HG03135 (cell line): ENCODE measurements around the gene CEBPZOS.

Source experiments
- ATAC-seq: cut with Tn5 transposase; IDR thresholded peaks from one replicate; pipeline ENCODE4 v1.9.1; 2021; ENCODE audit warnings: mild to moderate bottlenecking, moderate library complexity; ENCODE audit not compliant: unreplicated experiment

Gene CEBPZOS

DNA sequence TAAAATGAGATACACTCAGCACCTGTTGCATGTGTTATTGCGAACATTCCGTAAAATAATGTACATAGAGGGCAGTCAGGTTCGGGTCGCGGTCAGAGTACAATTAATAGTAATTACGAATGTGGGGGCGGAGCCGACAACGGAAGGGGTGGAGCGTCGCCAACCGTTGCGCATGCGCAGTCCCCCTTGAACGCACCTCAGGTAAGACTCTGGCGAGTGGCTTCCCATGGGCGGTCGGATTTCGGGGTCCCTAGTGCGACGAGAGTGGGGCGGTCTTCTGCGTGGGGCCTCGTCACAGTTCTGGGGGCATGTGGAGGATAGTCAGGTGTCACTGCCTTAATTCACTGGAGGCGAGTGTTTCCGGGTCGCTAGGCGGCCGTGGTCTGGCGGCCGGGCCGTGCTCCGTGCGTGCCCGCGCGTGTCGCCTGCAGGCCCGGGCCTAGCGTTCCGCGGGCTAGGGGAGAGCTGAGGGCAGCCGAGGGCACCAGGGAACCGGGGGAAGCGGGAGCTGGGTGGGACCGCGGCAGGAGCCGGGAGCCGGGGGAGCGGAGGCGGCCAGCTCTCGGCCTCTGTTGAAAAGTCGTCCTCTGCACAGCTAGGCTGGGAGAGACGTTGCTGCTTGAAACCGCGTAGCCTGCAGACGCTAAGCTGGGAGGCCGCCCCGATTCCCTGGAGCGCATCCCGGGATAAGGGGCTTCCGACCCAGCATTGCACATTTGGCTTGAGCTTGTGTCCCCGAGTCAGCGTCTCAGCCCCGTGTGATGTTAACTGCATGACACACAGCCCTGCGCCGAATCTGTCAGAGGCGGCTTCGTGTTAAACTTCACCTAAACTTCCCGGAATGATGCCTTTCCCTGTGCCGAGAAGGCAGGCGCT is at the start of gene CEBPZOS:
CEBPZOS (plus strand) TSS at position 177 of the 876 bp plus-strand sequence. CDS start 3,209 bp downstream, outside the sequence.
- ATAC-seq: peak; percentile 73

DNA sequence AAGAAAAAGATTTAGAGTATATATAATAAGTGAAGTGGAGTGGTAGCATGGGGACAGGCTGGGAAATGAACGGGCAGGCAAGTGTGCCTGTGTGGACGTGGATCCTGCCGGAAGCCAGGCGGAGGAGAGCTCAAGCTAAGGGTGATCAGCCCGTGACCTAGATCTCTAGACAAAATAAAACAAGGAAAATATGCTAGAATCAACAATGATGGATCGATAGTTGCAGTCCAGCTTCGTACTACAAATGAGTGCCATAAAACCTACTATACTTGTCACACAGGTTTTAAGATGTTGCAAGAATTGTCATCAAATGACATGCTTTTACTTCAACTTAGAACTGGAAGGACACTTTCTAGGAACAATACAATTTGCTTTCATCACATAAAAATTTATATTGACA is 48.0 kb upstream of the CEBPZOS start:
- no peak for ATAC-seq

DNA sequence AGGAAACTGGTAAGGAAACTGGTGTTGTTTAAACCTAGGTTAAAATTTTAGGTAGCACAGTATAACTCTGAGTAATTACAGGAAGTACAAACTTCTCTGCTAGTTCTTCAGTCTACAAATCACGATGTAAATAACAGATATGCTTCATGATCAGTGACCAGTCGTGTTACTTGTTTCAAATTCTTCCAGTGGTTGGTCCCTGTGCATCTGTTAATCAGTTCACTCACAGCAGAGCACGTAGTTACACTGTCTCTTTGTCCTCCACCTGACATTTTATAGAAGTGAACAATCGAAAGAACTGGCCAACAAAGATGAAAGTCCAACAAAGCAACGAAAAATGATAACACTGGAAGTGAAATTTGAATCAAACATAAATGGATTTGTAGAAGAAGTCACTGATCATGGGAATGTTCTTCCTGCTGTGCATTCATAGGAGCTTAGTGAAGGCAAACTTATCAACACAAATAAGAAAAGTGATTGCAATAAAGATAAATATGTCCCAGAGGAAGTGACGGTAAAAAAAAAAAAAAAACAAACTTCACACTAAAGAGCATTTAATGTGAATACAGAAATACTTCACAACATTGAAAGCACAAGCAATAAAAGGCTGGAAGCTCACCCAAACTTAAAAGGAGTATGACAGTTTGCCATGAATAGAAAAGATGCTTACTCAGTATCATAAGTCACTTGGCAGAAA is 46.5 kb upstream of the CEBPZOS start:
- ATAC-seq: no peak

DNA sequence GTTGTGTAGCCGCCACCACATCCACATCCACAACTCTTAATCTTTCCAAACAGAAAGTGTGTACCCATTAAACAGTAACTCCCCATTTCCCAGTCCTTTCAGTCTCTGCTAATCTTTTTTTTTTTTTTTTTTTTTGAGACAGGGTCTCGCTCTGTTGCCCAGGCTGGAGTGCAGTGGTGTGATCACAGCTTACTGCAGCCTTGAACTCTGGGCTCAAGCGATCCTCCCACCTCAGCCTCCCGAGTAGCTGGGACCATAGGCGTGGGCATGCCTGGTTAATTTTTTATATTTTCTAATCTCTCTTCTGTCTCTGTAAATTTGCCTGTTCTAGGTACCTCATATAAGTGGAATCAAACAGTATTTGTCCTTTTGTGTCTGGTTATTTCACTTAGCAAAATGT is 43.1 kb upstream of the CEBPZOS start:
- ATAC-seq: no peak

DNA sequence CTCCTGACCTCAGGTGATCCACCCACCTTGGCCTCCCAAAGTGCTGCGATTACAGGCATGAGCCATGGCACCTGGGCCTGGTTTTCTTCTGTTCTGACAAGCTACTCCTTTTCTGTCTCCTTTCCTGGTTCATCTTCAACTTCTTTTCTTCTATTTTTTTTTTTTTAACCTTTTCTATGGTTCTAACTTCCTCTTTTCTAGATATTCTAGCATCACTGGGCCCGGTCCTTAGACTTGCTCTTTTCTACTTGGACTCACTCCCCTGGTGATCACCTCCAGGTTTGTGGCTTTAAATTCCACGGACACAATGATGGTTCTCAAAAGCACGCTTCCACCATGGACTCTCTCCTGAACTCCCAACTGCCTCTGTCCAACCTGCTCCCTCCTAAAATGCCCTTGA is 41.5 kb upstream of the CEBPZOS start:
- ATAC-seq: no peak

DNA sequence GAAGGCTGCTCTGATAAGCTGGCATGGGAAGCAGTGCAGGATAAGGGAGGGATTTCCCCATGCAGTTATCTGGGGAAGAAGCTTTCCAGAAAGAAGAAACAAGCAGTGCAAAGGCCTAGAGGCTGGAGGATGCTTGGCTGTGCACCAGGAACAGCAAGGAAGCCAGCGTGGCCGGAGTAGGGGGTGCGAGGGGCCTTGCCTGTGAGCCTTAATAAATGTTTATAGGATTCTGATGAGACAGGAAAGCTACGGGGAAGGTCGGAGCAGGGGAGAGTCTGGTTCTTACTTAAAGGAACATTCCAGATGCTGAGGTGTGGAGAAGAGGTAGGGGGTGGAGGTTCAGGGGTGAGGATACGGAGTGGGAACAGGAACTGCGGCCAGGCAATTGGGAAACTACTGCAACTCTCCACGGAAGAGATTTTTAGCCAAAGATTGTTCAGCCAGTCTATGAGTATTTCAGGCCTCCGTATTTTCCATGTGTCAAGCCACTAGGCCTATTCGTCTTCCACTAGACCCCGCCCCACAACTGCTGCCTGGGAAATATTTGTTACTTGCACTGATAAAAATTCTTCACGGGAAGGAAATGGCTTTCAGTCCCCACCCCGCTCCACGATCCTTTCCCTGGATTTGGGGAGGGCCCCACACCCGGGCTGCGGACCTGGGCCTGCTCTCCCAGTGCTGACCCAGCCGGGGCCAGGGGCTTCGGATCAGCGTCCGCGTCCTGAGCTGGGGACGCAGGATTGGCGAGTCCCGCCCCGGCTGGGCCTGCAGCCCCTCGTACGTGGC is 40.0 kb upstream of the CEBPZOS start:
- peak; percentile 18 for ATAC-seq

DNA sequence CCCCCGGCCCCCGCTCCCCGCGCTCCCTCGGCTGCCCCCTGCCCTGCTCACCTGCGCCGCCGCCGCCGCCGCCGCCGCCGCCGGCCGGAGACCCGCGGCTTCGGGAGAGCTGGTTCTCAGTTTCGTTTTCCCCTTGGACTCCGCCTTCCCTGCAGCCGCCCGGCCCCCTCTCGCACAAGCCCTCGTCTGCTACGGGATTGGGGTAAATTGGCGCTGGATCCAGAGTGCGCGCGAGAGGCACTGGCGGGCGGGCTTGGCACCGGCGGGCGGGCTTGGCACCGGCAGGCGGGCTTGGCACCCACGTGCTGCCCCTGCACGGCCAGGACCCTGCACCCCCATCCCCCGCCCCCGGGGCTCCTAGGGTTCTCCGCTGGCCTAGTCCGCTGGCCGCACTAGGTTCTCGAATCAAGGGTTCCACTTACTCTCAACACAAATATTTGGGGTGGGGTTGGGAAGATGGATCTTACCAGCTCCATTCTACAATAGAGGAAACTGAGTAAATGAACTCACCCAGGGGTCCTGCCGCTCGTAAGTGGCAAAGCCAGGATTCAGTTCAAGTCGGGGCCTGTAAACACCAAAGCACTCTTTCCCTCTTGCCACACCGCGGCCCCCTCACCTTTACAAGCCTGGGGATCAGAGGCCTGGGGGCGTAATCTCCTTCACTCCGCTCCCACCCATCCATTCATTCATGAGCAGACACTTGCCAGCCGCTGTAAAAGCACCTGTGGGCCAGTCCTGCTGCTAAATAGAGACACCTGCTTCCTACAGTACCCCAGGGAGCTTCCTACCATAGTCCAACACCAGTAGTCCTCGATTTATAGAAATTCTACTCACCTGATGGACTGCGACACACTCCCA is 39.2 kb upstream of the CEBPZOS start, which contains the start of gene EIF2AK2:
EIF2AK2 (minus strand) TSS at position 124 of the 858 bp plus-strand sequence. CDS start 9,174 bp downstream, outside the sequence.
- peak; percentile 94 for ATAC-seq

DNA sequence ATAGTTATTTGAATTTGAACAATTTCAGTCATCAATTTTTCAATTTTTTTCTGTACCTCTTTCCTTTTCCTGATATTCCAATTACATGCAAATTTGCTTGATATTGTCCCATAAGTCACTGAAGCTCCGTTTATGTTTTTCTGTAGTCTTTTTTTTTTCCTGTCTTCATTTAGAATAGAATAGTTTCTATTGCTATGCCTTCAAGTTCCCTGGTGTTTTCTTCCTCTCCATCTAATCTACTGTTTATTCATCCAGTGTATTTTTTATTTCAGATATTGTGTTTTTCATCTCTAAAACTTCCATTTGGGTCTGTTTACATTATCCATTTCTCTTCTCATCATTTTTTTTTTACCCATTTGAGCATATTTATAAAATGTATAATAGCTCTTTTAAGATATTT is 31.5 kb upstream of the CEBPZOS start:
- no peak for ATAC-seq

DNA sequence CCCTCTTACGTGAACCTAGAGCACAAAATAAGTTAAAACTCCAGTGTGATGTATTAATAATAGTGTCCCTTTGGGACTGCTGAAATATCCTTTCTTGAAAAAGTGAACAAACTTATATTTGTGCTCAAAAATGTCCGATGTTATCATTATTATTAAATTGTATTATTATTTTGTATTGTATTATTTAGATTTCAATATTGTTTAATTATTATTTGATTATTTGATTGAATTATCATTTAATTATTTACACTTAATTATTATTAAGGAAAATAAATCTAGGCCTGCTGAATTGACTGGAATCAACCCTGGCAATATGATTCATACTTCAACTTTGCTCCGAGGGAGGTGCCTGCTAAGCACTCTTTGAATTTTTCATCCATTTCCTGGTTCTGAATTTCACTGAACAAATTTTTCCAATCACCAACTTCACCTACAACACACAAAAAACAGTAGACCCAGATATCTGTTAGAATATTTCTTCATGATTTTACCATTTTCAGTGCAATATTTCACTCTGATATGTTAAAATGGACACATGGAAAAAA is 28.6 kb upstream of the CEBPZOS start:
- ATAC-seq: no peak

DNA sequence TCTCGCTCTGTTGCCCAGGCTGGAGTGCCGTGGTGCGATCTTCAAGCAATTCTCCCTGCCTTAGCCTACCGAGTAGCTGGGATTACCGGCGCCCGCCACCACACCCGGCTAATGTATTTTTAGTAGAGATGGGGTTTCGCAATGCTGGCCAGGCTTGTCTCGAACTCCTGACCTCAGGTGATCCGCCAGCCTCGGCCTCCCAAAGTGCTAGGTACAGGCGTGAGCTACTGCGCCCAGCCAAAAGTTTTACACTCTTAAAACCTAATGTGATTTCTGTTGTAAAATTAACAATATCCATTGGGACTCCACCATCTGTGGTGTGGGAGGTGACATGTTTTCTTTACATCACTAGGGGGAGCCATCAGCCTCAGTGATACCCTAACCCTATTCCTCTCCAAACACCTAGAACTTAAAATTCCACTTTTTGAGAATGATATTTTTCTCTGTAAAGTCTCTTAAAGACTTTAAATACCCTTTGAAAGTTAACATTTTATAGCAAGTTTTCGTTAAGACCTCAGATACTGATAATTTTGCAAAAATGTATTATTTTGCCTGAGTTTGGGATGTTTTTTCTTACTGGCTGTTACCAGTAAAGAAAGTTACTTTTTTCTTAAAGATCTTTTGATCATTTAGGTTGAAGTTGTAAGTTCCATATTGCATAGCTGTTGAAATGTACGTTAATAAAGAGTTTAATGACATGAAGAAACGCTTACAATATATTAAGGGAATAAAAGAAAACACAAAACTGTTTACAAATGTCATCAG is 27.9 kb upstream of the CEBPZOS start:
- ATAC-seq: no peak

DNA sequence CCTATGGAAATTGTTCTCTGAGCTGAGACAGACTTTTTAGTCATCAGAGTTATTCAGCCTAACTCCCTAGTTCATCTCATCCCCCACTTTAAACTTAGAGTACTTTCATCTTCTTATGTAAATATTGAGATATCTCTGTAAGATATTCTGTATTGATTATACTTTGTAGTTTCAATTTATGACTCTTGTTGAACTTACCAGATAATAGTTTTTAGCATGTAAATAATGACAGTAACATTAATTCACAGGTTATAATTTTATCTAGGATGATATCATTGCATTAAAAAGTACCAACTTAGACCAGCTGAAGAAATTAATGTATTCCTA is 24.7 kb upstream of the CEBPZOS start:
- no peak for ATAC-seq

DNA sequence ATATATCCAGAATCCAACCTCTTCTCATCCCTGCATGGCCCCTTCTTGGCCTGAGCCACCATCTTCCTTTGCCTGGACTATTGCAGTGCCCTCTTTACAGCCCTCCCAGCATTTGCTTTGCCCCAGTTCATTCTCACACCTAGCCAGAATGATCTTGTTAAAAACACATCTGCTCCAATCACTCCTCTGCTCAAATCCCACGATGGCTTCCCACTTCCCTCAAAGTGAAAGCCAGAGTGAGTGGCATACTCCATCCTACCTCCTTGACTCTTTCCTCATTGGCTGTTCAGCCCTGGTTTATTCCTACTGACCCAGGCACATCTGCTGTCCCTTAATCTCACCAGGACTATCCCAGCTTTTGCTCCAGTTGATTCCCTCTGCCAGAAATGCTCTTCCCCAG is 22.6 kb upstream of the CEBPZOS start:
- no peak for ATAC-seq

DNA sequence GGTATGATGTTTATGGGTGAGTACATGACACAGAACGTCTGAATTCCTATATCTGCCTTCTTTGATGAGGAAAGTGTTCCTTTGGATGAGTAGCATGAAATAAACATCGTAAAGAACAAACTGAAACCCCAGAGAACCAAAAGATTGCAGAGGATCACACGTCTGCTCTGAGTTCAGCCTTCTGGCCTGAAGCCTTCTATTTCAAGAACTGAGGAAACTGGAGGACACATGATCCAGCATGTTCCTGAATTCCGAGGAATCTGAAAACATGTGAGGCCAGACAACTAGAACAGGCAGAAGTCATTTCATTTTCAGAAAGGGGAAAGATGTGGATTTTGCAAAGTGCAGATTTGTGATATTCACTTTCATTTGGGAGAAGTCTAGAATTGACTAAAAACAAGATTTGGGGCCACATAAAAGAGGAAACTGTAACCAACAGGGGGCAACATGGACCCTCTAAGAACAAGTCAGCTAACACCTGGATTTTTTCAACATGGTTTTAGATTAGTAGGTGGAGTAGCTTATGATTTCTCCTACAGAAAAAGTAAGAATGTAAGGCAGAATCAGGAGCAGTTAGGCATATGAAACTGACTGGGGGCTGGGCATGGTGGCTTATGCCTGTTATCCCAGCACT is 16.2 kb upstream of the CEBPZOS start:
- no peak for ATAC-seq

DNA sequence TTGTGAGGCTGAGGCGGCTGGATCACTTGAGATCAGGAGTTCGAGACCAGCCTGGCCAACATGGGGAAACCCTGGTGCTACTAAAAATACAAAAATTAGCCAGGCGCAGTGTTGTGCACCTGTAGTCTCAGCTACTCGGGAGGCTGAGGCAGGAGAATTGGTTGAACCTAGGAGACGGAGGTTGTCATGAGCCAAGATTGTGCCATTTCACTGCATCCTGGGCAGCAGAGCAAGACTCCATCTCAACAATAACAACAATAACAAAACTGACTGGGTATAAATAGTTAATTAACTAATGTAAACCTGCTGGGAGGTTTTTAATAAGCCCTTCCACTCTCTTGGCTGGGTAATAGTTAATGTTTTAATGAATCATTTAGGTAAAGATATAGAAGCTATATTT is 15.7 kb upstream of the CEBPZOS start:
- ATAC-seq: no peak

DNA sequence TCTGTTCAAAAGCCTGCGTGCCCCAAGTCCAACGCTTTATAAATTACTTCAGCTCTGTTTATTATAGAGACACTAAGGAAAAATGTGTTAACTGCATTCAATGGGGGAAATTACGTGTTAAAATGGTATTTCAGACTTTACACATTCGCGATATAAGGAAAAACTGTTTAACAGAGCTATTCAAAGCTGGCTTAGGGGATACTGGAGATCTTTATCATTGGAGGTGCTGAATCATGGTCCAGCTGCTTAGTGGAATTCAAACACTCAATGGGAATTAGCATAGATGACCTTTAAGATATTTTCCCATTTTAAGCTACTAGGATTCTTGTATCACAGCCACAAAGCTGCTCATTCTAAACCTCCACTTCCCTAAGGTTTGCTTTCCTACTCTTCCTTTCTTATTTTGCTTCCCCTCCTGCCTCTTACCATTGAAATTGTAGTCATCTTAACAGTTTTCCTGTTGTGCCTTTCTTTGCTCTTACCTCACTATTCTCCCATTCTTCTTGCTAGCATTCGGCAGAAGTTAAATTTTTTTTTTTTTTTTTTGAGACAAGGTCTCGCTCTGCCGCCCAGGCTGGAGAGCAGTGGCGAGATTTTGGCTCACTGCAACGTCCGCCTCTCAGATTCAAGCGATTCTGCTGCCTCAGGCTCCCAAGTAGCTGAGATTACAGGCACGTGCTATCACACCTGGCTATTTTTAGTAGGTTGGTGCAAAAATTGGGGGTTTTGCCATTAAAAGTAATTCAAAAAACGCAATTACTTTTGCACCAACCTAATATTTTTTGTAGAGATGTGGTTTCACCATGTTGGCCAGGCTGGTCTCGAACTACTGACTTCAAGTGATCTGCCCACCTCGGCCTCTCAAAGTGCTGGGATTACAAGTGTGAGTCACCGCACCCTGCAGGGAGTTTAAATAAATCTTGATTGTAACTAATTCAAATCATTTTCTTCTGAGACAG is 14.3 kb upstream of the CEBPZOS start:
- ATAC-seq: no peak

DNA sequence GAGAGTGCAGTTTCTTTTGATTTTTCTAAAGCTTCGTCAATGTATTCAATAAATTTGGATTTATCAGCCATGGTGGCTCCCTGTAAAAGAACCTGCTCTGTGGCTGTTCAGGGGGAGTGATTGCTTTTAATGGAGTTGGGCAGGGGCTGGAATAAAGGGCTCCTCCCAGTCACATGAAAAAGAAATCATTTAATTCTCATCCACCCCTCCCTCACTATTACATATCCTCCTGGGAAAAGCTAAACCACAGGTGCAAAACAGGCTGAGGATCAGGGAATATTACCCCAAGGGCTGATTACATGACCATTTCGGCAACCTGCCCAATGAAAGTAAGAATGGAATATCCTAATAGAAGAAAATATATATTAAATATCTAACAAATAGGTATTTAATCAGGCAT is 7.7 kb upstream of the CEBPZOS start, which contains the start of gene SULT6B1:
SULT6B1 (minus strand) TSS at position 101 of the 400 bp plus-strand sequence; CDS start at position 71, 30 bp downstream.
- no peak for ATAC-seq

DNA sequence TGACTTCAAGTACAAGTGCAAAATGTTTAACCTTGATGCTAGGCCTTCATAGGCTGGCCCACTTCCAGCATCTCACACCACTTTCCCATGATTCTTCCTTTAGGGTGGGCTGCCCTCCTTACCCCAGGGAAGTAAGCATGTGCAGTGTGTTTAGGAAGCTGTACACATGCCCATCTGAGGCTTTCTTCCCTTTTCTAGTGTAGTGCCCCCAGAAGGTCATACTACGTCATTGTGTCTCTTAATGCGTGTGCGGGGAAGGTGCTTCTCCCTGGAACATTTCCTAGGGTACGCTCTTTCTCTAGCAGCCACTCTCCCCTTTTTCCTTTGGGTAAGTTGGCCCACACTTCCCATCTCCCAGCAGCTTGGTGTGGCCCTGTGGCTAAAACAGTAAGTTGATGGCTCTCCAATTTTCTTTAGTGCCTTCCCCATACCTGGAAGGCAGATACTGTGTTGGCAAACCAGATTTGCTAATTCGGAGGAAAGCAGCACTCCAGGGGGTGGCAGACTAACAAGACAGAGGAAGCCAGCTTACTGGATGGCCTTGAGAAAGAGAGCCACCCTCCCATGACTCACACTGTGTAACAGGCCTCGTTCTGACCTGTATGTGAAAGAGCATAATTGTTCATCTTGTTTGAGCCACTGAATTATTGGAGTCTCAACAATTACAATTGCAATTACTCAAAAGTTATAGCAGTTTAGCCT is 6.7 kb upstream of the CEBPZOS start:
- ATAC-seq: no peak
